Measurements from ENCODE around the gene DGKZ. TPM values are rescaled to one million over a fixed set of nuclear protein-coding genes. Genes with fewer than 3 reads are reported as not detected.

DGKZ gene
- total and polyA plus RNA-seq, 2 of the 13 experiments (the other 11 are each of a cell fraction or from before 2014, with no cell fraction given), result 15.8 to 20.7 TPM

DNA sequence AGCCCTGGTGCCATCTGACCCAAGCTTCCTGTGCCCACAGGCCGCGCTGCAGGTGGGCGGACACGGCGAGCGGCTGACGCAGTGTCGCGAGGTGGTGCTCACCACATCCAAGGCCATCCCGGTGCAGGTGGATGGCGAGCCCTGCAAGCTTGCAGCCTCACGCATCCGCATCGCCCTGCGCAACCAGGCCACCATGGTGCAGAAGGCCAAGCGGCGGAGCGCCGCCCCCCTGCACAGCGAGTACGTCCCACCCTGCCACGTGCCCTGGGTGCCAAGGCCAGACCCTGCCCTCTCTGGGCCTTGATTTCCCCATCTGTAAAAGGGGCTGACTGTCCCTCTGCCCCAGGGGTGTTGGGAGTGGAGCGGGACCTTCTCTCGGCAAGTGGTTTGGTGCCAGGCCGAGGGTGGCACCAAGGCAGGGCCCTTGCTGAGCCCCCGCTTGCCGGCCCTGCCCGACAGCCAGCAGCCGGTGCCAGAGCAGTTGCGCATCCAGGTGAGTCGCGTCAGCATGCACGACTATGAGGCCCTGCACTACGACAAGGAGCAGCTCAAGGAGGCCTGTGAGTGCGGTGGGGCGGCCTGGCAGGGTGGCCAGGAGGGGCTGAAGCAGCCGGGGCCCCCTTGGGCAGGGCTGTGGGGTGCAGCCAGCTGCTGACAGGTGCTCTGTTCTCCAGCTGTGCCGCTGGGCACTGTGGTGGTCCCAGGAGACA is 28.3 kb downstream of the DGKZ start:
- WGBS (ENCODE audit: low lambda C conversion rate), result no CpG with 5 or more reads among the region's 38 CpGs
- no peak overlapping the region for H3K27ac ChIP-seq (ENCODE audit: extremely low read length, insufficient read depth, low read length)
- H3K4me2 ChIP-seq (ENCODE audit: low read depth, low read length), result no peak overlapping the region
- intact Hi-C loops (cut with micrococcal nuclease; ENCODE audit: unreplicated experiment) (no loop called here), in situ Hi-C loops (cut with HindIII; ENCODE audit: extremely low pct_ligation_motif_present, low pct_unique_long_range_greater_than_20kb) (no loop called here)
- peaks cover 16% of the 10 kb centered on the region for H3K4me1 ChIP-seq (ENCODE audit: insufficient read depth, low read length)
- POLR2A ChIA-PET, result no interaction called here
- H3K79me2 ChIP-seq (ENCODE audit: insufficient read depth, low read length), result no peaks in the 10 kb centered on the region
- TF ChIP-seq, protein P1, sequence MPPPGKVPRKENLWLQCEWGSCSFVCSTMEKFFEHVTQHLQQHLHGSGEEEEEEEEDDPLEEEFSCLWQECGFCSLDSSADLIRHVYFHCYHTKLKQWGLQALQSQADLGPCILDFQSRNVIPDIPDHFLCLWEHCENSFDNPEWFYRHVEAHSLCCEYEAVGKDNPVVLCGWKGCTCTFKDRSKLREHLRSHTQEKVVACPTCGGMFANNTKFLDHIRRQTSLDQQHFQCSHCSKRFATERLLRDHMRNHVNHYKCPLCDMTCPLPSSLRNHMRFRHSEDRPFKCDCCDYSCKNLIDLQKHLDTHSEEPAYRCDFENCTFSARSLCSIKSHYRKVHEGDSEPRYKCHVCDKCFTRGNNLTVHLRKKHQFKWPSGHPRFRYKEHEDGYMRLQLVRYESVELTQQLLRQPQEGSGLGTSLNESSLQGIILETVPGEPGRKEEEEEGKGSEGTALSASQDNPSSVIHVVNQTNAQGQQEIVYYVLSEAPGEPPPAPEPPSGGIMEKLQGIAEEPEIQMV (CRISPR knock-in tag; IDR thresholded peaks at IDR 0.05; ENCODE audit: low read depth), result no peak
- TF ChIP-seq AGO2 (optimal IDR thresholded peaks at IDR 0.05; ENCODE audit: low read depth, low read length), result peak; percentile 17
- FAIRE-seq (no peak), ATAC-seq (no peak), DNase-seq (ENCODE audit: low spot score) (no peak)
- H3K36me3 ChIP-seq (replicated peaks in 1 of 2; ENCODE audit: control insufficient read depth in 1 of 2, insufficient read depth in 2 of 2, low read length in 2 of 2), result peaks cover 0 to 4% of the 10 kb centered on the region in 2 experiments; a peak in 1 of 5 replicates
- H3K4me3 ChIP-seq (replicated peaks in 1 of 3; ENCODE audit: insufficient read depth in 1 of 3, low read depth in 2 of 3, low read length in 3 of 3), result no peak overlapping the region
- H3K9me3 ChIP-seq (ENCODE audit: low read length), result no peaks in the 10 kb centered on the region
- H3K9ac ChIP-seq (ENCODE audit: insufficient read depth, low read depth, low read length), result no peak overlapping the region
- BruUV-seq (replicated peaks), result no TSS peak
- no peak overlapping the region for H2AFZ ChIP-seq (ENCODE audit: low read length)
- H4K20me1 ChIP-seq (ENCODE audit: insufficient read depth, low read length), result no peaks in the 10 kb centered on the region
- CTCF ChIA-PET (ENCODE audit: low intra/inter-chr PET ratio, low total read pairs), result no interaction called here
- no peaks in the 10 kb centered on the region for H3K27me3 ChIP-seq (ENCODE audit: control insufficient read depth in 1 of 2, insufficient read depth in 2 of 2, low read length in 2 of 2)

DNA sequence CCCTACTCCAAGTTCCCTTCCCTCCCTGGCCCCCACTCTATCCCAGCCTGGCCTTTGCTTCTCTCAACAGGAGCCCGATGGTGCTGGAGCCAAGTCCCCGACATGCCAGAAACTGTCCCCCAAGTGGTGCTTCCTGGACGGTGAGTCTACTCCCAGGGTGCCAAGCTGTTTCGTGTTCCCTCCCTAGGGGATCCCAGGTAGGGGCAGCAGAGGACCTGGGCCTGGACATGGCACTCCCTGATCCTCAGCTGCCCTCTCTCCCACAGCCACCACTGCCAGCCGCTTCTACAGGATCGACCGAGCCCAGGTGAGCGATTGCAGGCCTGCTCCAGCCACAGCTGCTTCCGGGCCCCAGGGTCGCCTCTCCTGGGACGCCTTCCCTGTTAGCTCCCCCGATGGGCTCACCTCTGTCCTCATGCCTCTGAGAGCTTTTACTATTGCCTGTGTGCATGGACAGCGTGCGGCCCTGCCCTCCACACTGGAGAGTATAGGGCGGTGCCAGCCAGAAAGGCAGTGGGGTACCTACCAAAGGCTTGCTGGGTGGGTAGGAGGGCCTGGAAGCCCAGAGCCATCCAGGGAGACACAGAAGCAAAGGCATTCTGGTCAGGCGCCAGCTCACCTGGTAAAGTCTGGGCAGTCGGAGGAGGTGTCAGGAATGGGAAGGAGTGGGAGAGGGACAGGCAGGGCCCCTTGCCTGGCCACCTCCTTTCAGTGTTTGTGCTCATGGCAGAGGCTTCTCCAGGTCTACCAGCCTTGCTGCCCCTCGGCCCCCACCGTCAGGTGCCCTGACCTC is 29.2 kb downstream of the DGKZ start:
- CTCF ChIA-PET (ENCODE audit: low intra/inter-chr PET ratio, low total read pairs), result no interaction called here
- Histone ChIP-seq H2AFZ (ENCODE audit: low read length) (no peak overlapping the region), H3K27me3 (ENCODE audit: control insufficient read depth in 1 of 2, insufficient read depth in 2 of 2, low read length in 2 of 2) (no peaks in the 10 kb centered on the region), H3K4me2 (ENCODE audit: low read depth, low read length) (no peak overlapping the region), H3K4me1 (ENCODE audit: insufficient read depth, low read length) (peaks cover 16% of the 10 kb centered on the region), H3K9me3 (ENCODE audit: low read length) (no peaks in the 10 kb centered on the region), H3K4me3 (replicated peaks in 1 of 3; ENCODE audit: insufficient read depth in 1 of 3, low read depth in 2 of 3, low read length in 3 of 3) (no peak overlapping the region), H4K20me1 (ENCODE audit: insufficient read depth, low read length) (no peaks in the 10 kb centered on the region), H3K79me2 (ENCODE audit: insufficient read depth, low read length) (no peaks in the 10 kb centered on the region), H3K9ac (ENCODE audit: insufficient read depth, low read depth, low read length) (no peak overlapping the region), H3K36me3 (replicated peaks in 1 of 2; ENCODE audit: control insufficient read depth in 1 of 2, insufficient read depth in 2 of 2, low read length in 2 of 2) (peaks cover 0 to 4% of the 10 kb centered on the region in 2 experiments; a peak in 1 of 5 replicates), H3K27ac (ENCODE audit: extremely low read length, insufficient read depth, low read length) (no peak overlapping the region)
- intact Hi-C loops (cut with micrococcal nuclease; ENCODE audit: unreplicated experiment), result no loop called here
- in situ Hi-C loops (cut with HindIII; ENCODE audit: extremely low pct_ligation_motif_present, low pct_unique_long_range_greater_than_20kb), result no loop called here
- DNase-seq (ENCODE audit: low spot score) (no peak), ATAC-seq (no peak), FAIRE-seq (no peak)
- BruUV-seq (replicated peaks), result no TSS peak
- 99% methylated on average over 14 of the region's 19 CpGs for WGBS (ENCODE audit: low lambda C conversion rate)
- POLR2A ChIA-PET, result no interaction called here
- TF ChIP-seq SATB2 (CRISPR knock-in tag; IDR thresholded peaks at IDR 0.05) (no peak), YY1 (IDR thresholded peaks at IDR 0.05; ENCODE audit: insufficient read depth, insufficient replicate concordance, low read depth, low read length) (no peak), ZNF12 (CRISPR knock-in tag; IDR thresholded peaks at IDR 0.05) (no peak)
- TF ChIP-seq, protein P2, sequence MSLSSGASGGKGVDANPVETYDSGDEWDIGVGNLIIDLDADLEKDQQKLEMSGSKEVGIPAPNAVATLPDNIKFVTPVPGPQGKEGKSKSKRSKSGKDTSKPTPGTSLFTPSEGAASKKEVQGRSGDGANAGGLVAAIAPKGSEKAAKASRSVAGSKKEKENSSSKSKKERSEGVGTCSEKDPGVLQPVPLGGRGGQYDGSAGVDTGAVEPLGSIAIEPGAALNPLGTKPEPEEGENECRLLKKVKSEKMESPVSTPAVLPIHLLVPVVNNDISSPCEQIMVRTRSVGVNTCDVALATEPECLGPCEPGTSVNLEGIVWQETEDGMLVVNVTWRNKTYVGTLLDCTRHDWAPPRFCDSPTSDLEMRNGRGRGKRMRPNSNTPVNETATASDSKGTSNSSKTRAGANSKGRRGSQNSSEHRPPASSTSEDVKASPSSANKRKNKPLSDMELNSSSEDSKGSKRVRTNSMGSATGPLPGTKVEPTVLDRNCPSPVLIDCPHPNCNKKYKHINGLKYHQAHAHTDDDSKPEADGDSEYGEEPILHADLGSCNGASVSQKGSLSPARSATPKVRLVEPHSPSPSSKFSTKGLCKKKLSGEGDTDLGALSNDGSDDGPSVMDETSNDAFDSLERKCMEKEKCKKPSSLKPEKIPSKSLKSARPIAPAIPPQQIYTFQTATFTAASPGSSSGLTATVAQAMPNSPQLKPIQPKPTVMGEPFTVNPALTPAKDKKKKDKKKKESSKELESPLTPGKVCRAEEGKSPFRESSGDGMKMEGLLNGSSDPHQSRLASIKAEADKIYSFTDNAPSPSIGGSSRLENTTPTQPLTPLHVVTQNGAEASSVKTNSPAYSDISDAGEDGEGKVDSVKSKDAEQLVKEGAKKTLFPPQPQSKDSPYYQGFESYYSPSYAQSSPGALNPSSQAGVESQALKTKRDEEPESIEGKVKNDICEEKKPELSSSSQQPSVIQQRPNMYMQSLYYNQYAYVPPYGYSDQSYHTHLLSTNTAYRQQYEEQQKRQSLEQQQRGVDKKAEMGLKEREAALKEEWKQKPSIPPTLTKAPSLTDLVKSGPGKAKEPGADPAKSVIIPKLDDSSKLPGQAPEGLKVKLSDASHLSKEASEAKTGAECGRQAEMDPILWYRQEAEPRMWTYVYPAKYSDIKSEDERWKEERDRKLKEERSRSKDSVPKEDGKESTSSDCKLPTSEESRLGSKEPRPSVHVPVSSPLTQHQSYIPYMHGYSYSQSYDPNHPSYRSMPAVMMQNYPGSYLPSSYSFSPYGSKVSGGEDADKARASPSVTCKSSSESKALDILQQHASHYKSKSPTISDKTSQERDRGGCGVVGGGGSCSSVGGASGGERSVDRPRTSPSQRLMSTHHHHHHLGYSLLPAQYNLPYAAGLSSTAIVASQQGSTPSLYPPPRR (CRISPR knock-in tag; IDR thresholded peaks at IDR 0.05; ENCODE audit: borderline replicate concordance), result no peak
- TF ChIP-seq, protein P3, sequence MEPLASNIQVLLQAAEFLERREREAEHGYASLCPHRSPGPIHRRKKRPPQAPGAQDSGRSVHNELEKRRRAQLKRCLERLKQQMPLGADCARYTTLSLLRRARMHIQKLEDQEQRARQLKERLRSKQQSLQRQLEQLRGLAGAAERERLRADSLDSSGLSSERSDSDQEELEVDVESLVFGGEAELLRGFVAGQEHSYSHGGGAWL (CRISPR knock-in tag; IDR thresholded peaks at IDR 0.05), result no peak

All from HepG2 (cell line).